Activated CD4-positive, CD25-positive, alpha-beta regulatory T cell (primary cell): ENCODE data around the gene PCBP3.
"Not testable (repeated sequence)": the region's sequence is repeated elsewhere in the genome, so short reads cannot be mapped to it uniquely, and the experiment has no call there.

Source experiments
- DNase-seq, 4 experiments: peaks; one replicate each; lab custom pipeline; 2025; lab: John Stamatoyannopoulos, UW

The PCBP3 gene

GRCh38 chr21:45635271-45636151, 8.0 kb upstream of the PCBP3 start:
- DNase-seq = no peak

- DNase-seq = no peak
Observed at GRCh38 chr21:45636459-45636858, 7.1 kb upstream of the PCBP3 start.

GRCh38 chr21:45636951-45637646, 6.4 kb upstream of the PCBP3 start:
- DNase-seq = no peak

GRCh38 chr21:45637883-45638282, 5.6 kb upstream of the PCBP3 start:
- no peak for DNase-seq

- no peak for DNase-seq
Observed at GRCh38 chr21:45638707-45639106, 4.8 kb upstream of the PCBP3 start.

GRCh38 chr21:45639206-45640000, 4.1 kb upstream of the PCBP3 start:
- DNase-seq = no peak

GRCh38 chr21:45640001-45640887, 3.3 kb upstream of the PCBP3 start:
- DNase-seq = no peak

GRCh38 chr21:45640888-45641479, 2.5 kb upstream of the PCBP3 start:
- DNase-seq = no peak

- DNase-seq = no peak
Observed at GRCh38 chr21:45641480-45642035, 2.0 kb upstream of the PCBP3 start.

GRCh38 chr21:45642122-45642813, 1.3 kb upstream of the PCBP3 start:
- DNase-seq = no peak

- no peak for DNase-seq
Observed at GRCh38 chr21:45644041-45644906, 749 bp downstream of the PCBP3 start.

- no peak for DNase-seq
Observed at GRCh38 chr21:45651921-45652320, 8.4 kb downstream of the PCBP3 start.

GRCh38 chr21:45655124-45655523, 11.6 kb downstream of the PCBP3 start:
- no peak for DNase-seq

- DNase-seq = not testable (repeated sequence)
Observed at GRCh38 chr21:45656114-45656513, 12.6 kb downstream of the PCBP3 start.

- DNase-seq = not testable (repeated sequence)
Observed at GRCh38 chr21:45661913-45662622, 18.5 kb downstream of the PCBP3 start.

GRCh38 chr21:45662623-45663245, 19.2 kb downstream of the PCBP3 start:
- DNase-seq = not testable (repeated sequence)

GRCh38 chr21:45669382-45669781, 25.9 kb downstream of the PCBP3 start:
- DNase-seq = no peak

GRCh38 chr21:45670731-45671130, 27.2 kb downstream of the PCBP3 start:
- DNase-seq = no peak
